Right lobe of liver (tissue), 4 donors: ENCODE measurements around the gene ERI3.

Experiments used
- CTCF ChIP-seq, 4 donors: fragments of 200-600 bp in 3 of 4; fragments of 450-650 bp in 1 of 4; IDR thresholded peaks; one replicate each; pipeline versions ENCODE4 v1.5.1 to v1.8.0; 2016 to 2022; ENCODE audit warnings: antibody characterized with exemption in 4 of 4, mild to moderate bottlenecking in 2 of 4
- POLR2A ChIP-seq: fragments of 450-650 bp; IDR thresholded peaks from one replicate; pipeline ENCODE4 v1.6.1; 2017; ENCODE audit warnings: antibody characterized with exemption, mild to moderate bottlenecking
- donor health status: DM: no; HTN: no; CAD: no.
- donor health status: DM: no; HTN: no; CAD: no.
- donor health status: DM: no; HTN: yes; CAD: no.

GRCh38 chr1:44284184-44284583 lies 70.9 kb downstream of the ERI3 start:
- TF ChIP-seq CTCF (IDR thresholded peaks at IDR 0.05): no peak
- TF ChIP-seq POLR2A: no peak
